ENCODE results near the gene TAC3. TPM values are rescaled to one million over a fixed set of nuclear protein-coding genes. Genes with fewer than 3 reads are reported as not detected.

Gene TAC3
- total RNA-seq, 1 donor from 2014 or later = not detected

GRCh38 chr12:57051011-57051410, 34.7 kb upstream of the TAC3 start:
- TF ChIP-seq CTCF (IDR thresholded peaks at IDR 0.05) = no peak
- TF ChIP-seq POLR2AphosphoS5 (IDR thresholded peaks at IDR 0.05; ENCODE audit: insufficient read depth in 1 of 2, low read depth in 1 of 2) = no peak
- no peak for TF ChIP-seq POLR2A (IDR thresholded peaks at IDR 0.05)
- intact Hi-C loops (cut with DNase I) = no loop called here
- H3K4me1 ChIP-seq = no peaks in the 10 kb centered on the region

GRCh38 chr12:57049890-57050289, 33.6 kb upstream of the TAC3 start, which contains the start of gene MYO1A:
TSS of gene MYO1A (minus strand) at chr12:57050129. CDS start at chr12:57048323, 1,806 bp downstream.
- intact Hi-C loops (cut with DNase I) = no loop called here
- no peak for TF ChIP-seq POLR2A (IDR thresholded peaks at IDR 0.05)
- TF ChIP-seq POLR2AphosphoS5 (IDR thresholded peaks at IDR 0.05; ENCODE audit: insufficient read depth in 1 of 2, low read depth in 1 of 2) = no peak
- TF ChIP-seq CTCF (IDR thresholded peaks at IDR 0.05) = no peak
- no peak within 1 kb of the TSS for H3K4me3 ChIP-seq
- H3K36me3 ChIP-seq = no peaks in the 10 kb centered on the region
- H3K27ac ChIP-seq = no peak within 1 kb of the TSS
- H3K27me3 ChIP-seq = no peaks in the 10 kb centered on the region
- H3K4me1 ChIP-seq = no peaks in the 10 kb centered on the region
- H3K9me3 ChIP-seq = no peaks in the 10 kb centered on the region
- no peak for DNase-seq (ENCODE audit: extremely low spot score in 2 of 2)

More at GRCh38 chr12:57051011-57051410, 34.7 kb upstream of the TAC3 start:
- Histone ChIP-seq H3K27me3 (no peaks in the 10 kb centered on the region), H3K4me3 (no peak overlapping the region), H3K27ac (no peak overlapping the region), H3K36me3 (no peaks in the 10 kb centered on the region), H3K9me3 (no peaks in the 10 kb centered on the region)
- DNase-seq (ENCODE audit: extremely low spot score in 2 of 2) = no peak

GRCh38 chr12:57049119-57049446, 32.8 kb upstream of the TAC3 start:
- Histone ChIP-seq H3K4me1 (no peaks in the 10 kb centered on the region), H3K27me3 (no peaks in the 10 kb centered on the region), H3K9me3 (no peaks in the 10 kb centered on the region), H3K27ac (no peak overlapping the region), H3K36me3 (no peaks in the 10 kb centered on the region), H3K4me3 (no peak overlapping the region)
- DNase-seq (ENCODE audit: extremely low spot score in 2 of 2) = no peak
- no peak for TF ChIP-seq CTCF (IDR thresholded peaks at IDR 0.05)
- no peak for TF ChIP-seq POLR2AphosphoS5 (IDR thresholded peaks at IDR 0.05; ENCODE audit: insufficient read depth in 1 of 2, low read depth in 1 of 2)
- no peak for TF ChIP-seq POLR2A (IDR thresholded peaks at IDR 0.05)
- intact Hi-C loops (cut with DNase I) = no loop called here

GRCh38 chr12:57048423-57049118, 32.2 kb upstream of the TAC3 start:
- H3K9me3 ChIP-seq = no peaks in the 10 kb centered on the region
- TF ChIP-seq CTCF (IDR thresholded peaks at IDR 0.05) (no peak), POLR2A (IDR thresholded peaks at IDR 0.05) (no peak), POLR2AphosphoS5 (IDR thresholded peaks at IDR 0.05; ENCODE audit: insufficient read depth in 1 of 2, low read depth in 1 of 2) (no peak)

GRCh38 chr12:57047981-57048380, 31.7 kb upstream of the TAC3 start:
- H3K27ac ChIP-seq = no peak overlapping the region
- H3K4me3 ChIP-seq = no peak overlapping the region
- intact Hi-C loops (cut with DNase I) = no loop called here
- H3K27me3 ChIP-seq = no peaks in the 10 kb centered on the region
- H3K36me3 ChIP-seq = no peaks in the 10 kb centered on the region
- no peak for TF ChIP-seq CTCF (IDR thresholded peaks at IDR 0.05)
- no peak for TF ChIP-seq POLR2AphosphoS5 (IDR thresholded peaks at IDR 0.05; ENCODE audit: insufficient read depth in 1 of 2, low read depth in 1 of 2)
- no peak for TF ChIP-seq POLR2A (IDR thresholded peaks at IDR 0.05)
- no peaks in the 10 kb centered on the region for H3K9me3 ChIP-seq
- H3K4me1 ChIP-seq = no peaks in the 10 kb centered on the region
- no peak for DNase-seq (ENCODE audit: extremely low spot score in 2 of 2)

More at GRCh38 chr12:57048423-57049118, 32.2 kb upstream of the TAC3 start:
- DNase-seq (ENCODE audit: extremely low spot score in 2 of 2) = no peak
- Histone ChIP-seq H3K36me3 (no peaks in the 10 kb centered on the region), H3K27me3 (no peaks in the 10 kb centered on the region), H3K4me1 (no peaks in the 10 kb centered on the region), H3K4me3 (no peak overlapping the region), H3K27ac (no peak overlapping the region)
- intact Hi-C loops (cut with DNase I) = no loop called here
